ENCODE data around the gene COP1. TPM values are rescaled to one million over a fixed set of nuclear protein-coding genes. Genes with fewer than 3 reads are reported as not detected.

The COP1 gene
- total RNA-seq, 1 experiment from 2014 or later = 33.1 TPM

- intact Hi-C loops (cut with micrococcal nuclease) = no loop called here
- no peaks in the 10 kb centered on the region for H4K20me1 ChIP-seq (ENCODE audit: insufficient read depth)
- H3K27ac ChIP-seq (ENCODE audit: low read depth, low read length) = no peak overlapping the region
- no TSS peak for BruUV-seq (replicated peaks)
- CTCF ChIA-PET = no interaction called here
- no peaks in the 10 kb centered on the region for H3K79me2 ChIP-seq (ENCODE audit: insufficient read depth, low read length)
- POLR2A ChIA-PET = no interaction called here
- RAD21 ChIA-PET (ENCODE audit: low non-redundant PET in 1 of 2, low total read pairs in 2 of 2, uncharacterized antibody in 2 of 2, unreplicated experiment in 2 of 2) = no interaction called here
- H3K9me2 ChIP-seq (ENCODE audit: insufficient read depth) = no peaks in the 10 kb centered on the region
- no peak for ATAC-seq
- H2AFZ ChIP-seq (ENCODE audit: low read depth, low read length, poor library complexity, severe bottlenecking) = no peak overlapping the region
- H3K36me3 ChIP-seq (ENCODE audit: control insufficient read depth in 1 of 2, insufficient read depth in 2 of 2, low read length in 2 of 2) = peaks cover 3% of the 10 kb centered on the region in 2 experiments; a peak in 1 of 4 replicates
- no peak overlapping the region for H3K4me3 ChIP-seq (replicated peaks in 1 of 2; ENCODE audit: low read depth in 1 of 2, low read length in 2 of 2)
- no peaks in the 10 kb centered on the region for H3K9me3 ChIP-seq (ENCODE audit: control insufficient read depth in 1 of 2, insufficient read depth in 1 of 2, low read depth in 1 of 2, low read length in 2 of 2)
- H3K4me2 ChIP-seq (ENCODE audit: low read length) = no peak overlapping the region
- DNase-seq (ENCODE audit: low read depth, low spot score) = no peak
- no peaks in the 10 kb centered on the region for H3K4me1 ChIP-seq (ENCODE audit: control insufficient read depth in 1 of 2, insufficient read depth in 2 of 2, low read length in 2 of 2)
- no peaks in the 10 kb centered on the region for H3K27me3 ChIP-seq (ENCODE audit: insufficient read depth, low read length)
- TF ChIP-seq SIN3A (IDR thresholded peaks at IDR 0.05; ENCODE audit: low read depth) (no peak), YY1 (IDR thresholded peaks at IDR 0.05; ENCODE audit: extremely low read depth, insufficient replicate concordance, low read depth, low read length) (no peak), RAD21 (IDR thresholded peaks at IDR 0.05; ENCODE audit: low read depth) (no peak), JUND (IDR thresholded peaks at IDR 0.05) (no peak), FOSL1 (IDR thresholded peaks at IDR 0.05; ENCODE audit: low read depth) (no peak), TCF7L2 (IDR thresholded peaks at IDR 0.05; ENCODE audit: borderline replicate concordance, extremely low read depth, insufficient read depth, insufficient read length) (no peak), ZFX (IDR thresholded peaks at IDR 0.05) (no peak), ELF1 (IDR thresholded peaks at IDR 0.05; ENCODE audit: borderline replicate concordance, low read depth) (no peak), POLR2A (IDR thresholded peaks at IDR 0.05; ENCODE audit: borderline replicate concordance, extremely low read depth, insufficient read depth, insufficient read length) (no peak)
- TF ChIP-seq, protein P1, sequence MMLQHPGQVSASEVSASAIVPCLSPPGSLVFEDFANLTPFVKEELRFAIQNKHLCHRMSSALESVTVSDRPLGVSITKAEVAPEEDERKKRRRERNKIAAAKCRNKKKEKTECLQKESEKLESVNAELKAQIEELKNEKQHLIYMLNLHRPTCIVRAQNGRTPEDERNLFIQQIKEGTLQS (IDR thresholded peaks at IDR 0.05) = no peak
- H3K9ac ChIP-seq (ENCODE audit: low read length) = no peak overlapping the region
These were observed 270.4 kb downstream of the COP1 start for GRCh38 chr1:175936736-175937135.

- H3K27ac ChIP-seq (ENCODE audit: low read depth, low read length) = no peak overlapping the region
- no peaks in the 10 kb centered on the region for H3K9me3 ChIP-seq (ENCODE audit: control insufficient read depth in 1 of 2, insufficient read depth in 1 of 2, low read depth in 1 of 2, low read length in 2 of 2)
- H4K20me1 ChIP-seq (ENCODE audit: insufficient read depth) = no peaks in the 10 kb centered on the region
- DNase-seq (ENCODE audit: low read depth, low spot score) = no peak
- H2AFZ ChIP-seq (ENCODE audit: low read depth, low read length, poor library complexity, severe bottlenecking) = no peak overlapping the region
- BruUV-seq (replicated peaks) = no TSS peak
- POLR2A ChIA-PET = no interaction called here
- H3K4me1 ChIP-seq (ENCODE audit: control insufficient read depth in 1 of 2, insufficient read depth in 2 of 2, low read length in 2 of 2) = no peaks in the 10 kb centered on the region
- TF ChIP-seq, protein P1 (IDR thresholded peaks at IDR 0.05) = no peak
- no peak for TF ChIP-seq SIN3A (IDR thresholded peaks at IDR 0.05; ENCODE audit: low read depth)
- TF ChIP-seq ZNF274 (IDR thresholded peaks at IDR 0.05; ENCODE audit: low read depth, low read length) = no peak
- no peak for TF ChIP-seq SRF (IDR thresholded peaks at IDR 0.05; ENCODE audit: low read depth)
- no peak for TF ChIP-seq ELF1 (IDR thresholded peaks at IDR 0.05; ENCODE audit: borderline replicate concordance, low read depth)
- TF ChIP-seq, protein P2, sequence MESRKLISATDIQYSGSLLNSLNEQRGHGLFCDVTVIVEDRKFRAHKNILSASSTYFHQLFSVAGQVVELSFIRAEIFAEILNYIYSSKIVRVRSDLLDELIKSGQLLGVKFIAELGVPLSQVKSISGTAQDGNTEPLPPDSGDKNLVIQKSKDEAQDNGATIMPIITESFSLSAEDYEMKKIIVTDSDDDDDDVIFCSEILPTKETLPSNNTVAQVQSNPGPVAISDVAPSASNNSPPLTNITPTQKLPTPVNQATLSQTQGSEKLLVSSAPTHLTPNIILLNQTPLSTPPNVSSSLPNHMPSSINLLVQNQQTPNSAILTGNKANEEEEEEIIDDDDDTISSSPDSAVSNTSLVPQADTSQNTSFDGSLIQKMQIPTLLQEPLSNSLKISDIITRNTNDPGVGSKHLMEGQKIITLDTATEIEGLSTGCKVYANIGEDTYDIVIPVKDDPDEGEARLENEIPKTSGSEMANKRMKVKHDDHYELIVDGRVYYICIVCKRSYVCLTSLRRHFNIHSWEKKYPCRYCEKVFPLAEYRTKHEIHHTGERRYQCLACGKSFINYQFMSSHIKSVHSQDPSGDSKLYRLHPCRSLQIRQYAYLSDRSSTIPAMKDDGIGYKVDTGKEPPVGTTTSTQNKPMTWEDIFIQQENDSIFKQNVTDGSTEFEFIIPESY (IDR thresholded peaks at IDR 0.05; ENCODE audit: extremely low read depth, insufficient replicate concordance, low read length) = no peak
- no peak for TF ChIP-seq JUND (IDR thresholded peaks at IDR 0.05)
- no peak for TF ChIP-seq YY1 (IDR thresholded peaks at IDR 0.05; ENCODE audit: extremely low read depth, insufficient replicate concordance, low read depth, low read length)
- TF ChIP-seq RAD21 (IDR thresholded peaks at IDR 0.05; ENCODE audit: low read depth) = no peak
- TF ChIP-seq FOSL1 (IDR thresholded peaks at IDR 0.05; ENCODE audit: low read depth) = no peak
- no peak for TF ChIP-seq EZH2 (IDR thresholded peaks at IDR 0.05)
- H3K4me2 ChIP-seq (ENCODE audit: low read length) = no peak overlapping the region
- CTCF ChIA-PET = no interaction called here
- no peaks in the 10 kb centered on the region for H3K27me3 ChIP-seq (ENCODE audit: insufficient read depth, low read length)
- no peaks in the 10 kb centered on the region for H3K9me2 ChIP-seq (ENCODE audit: insufficient read depth)
- RAD21 ChIA-PET (ENCODE audit: low non-redundant PET in 1 of 2, low total read pairs in 2 of 2, uncharacterized antibody in 2 of 2, unreplicated experiment in 2 of 2) = no interaction called here
- intact Hi-C loops (cut with micrococcal nuclease) = no loop called here
- no peaks in the 10 kb centered on the region for H3K79me2 ChIP-seq (ENCODE audit: insufficient read depth, low read length)
- peaks cover 3% of the 10 kb centered on the region in 2 experiments; a peak in 1 of 4 replicates for H3K36me3 ChIP-seq (ENCODE audit: control insufficient read depth in 1 of 2, insufficient read depth in 2 of 2, low read length in 2 of 2)
- H3K9ac ChIP-seq (ENCODE audit: low read length) = no peak overlapping the region
- H3K4me3 ChIP-seq (replicated peaks in 1 of 2; ENCODE audit: low read depth in 1 of 2, low read length in 2 of 2) = no peak overlapping the region
- ATAC-seq = no peak
These were observed 271.4 kb downstream of the COP1 start for GRCh38 chr1:175935566-175936115.

Data from HCT116 (cell line).